Colon (tissue), 2 donors: ENCODE results near the gene EPHA8.

Experiments
- FAIRE-seq: peaks from 2 replicates; lab custom pipeline; 2012; peaks lifted over from hg19 to GRCh38; lab: Jason Lieb, UNC
- donor health status: control.
- donor health status: control.

The EPHA8 gene

DNA sequence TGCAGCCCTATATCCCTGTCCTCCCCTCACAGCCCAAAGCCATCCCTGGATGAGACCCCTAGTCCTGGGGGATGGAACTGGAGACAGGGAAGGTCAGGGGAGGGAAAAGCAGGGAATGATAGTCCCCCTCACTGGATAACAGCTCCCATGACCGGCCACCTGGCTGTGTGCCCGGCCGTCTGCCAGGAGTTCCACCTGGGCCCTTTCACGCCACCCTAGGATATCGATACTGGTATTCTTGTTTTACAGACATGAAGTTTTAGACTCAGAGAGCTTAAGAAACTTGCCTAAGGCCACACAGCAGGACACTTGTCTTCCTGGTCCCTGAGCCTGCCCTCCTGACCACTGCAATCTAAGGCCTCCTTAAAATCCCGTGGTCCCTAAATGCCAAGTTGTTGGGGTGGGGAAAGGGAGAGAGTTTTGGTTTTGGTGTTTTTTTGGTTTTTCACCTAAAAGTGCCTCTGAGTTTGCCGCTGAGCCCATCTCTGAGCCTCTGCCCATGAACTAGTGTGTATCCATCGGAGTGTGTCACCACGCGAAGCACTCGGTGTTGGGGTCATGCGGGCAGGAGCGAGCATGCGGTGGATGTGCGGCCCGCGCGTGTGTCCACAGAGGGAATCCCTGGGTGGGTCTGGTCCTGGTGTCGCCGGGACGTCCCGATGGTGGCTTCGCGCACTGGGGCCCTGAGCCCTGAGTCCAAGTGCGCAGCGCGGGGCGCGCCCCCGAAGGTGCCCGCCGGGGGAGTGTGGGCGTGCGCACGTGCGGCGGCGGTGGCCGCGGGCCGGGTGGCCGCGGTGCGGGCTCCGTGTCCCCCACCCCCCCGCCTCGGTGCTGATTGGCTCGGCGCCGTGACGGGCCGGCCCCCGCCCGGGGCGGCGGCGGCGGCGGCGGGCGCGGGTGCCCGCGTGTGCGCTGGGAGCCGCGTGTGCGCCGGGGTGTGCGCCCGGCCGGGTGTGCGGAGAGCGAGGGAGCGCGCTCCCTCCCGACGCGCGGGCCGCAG is at the start of gene EPHA8:
Gene EPHA8 (plus strand): TSS at position 906 of the 1,000 bp plus-strand sequence. CDS start 147 bp downstream, outside the sequence.
- no peak for FAIRE-seq

DNA sequence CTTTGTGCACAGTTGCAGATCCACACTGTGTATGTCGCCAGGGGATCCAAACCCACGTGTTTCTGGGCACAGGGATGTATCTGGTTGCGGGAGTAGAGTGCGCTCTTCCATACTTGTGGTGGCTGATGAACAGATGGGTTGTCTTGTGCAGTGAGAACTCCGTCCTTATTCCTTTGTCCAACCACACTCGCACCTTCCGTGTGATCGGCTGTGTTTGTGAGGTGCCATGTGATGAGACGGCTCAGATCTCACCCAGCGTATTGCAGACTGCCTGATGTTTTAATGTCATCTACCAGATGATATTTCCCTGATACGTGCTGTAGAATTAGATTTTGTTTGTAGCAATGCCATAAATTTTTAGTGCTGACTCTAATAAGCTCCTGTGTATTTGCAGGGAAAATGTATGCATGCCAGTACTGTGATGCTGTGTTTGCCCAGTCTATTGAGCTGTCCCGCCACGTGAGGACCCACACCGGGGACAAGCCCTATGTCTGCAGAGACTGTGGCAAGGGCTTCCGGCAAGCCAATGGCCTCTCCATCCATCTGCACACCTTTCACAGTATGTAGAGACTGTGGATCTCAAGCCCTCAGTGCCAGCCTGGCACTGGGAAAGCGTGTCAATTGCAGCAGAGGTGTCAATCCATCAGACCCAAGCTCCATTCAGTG is 46.2 kb upstream of the EPHA8 start:
- no peak for FAIRE-seq

DNA sequence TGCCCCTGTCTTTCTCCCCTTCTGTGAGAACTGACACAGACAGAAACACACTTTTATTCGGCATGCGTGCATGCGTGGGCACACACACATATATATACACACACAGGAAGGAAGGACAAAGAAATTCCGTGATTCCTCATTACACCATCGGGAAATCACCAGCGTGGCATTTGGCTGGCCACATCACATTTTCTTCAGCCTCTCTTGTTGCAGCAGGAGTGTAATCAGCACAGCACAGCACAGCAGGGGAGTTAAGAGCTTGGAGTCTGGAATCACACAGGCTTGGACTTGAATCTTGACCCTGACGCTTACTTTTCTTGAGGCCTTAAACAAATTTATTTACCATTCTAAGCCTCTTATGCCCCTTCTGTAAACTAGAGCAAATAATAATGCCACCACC is 45.3 kb upstream of the EPHA8 start:
- FAIRE-seq = no peak

DNA sequence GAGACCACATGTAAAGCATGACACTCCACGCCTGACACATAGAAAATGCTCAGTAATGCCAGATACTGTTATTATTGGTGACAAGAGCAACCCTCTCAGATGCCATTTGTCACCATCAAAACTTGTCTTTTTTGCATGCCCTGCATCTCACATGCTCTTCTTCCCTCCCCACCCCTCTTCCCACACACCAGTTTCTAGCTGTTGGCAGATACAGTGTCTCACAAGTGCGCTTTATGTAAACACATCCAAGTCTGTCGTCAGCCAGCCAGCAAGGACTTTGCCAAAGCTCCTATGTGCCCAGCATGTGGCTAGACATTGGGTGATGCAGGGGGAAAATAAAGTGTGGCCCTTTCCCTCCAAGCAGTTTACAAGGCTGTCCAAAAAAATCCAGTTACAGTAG is 44.9 kb upstream of the EPHA8 start:
- FAIRE-seq = no peak

DNA sequence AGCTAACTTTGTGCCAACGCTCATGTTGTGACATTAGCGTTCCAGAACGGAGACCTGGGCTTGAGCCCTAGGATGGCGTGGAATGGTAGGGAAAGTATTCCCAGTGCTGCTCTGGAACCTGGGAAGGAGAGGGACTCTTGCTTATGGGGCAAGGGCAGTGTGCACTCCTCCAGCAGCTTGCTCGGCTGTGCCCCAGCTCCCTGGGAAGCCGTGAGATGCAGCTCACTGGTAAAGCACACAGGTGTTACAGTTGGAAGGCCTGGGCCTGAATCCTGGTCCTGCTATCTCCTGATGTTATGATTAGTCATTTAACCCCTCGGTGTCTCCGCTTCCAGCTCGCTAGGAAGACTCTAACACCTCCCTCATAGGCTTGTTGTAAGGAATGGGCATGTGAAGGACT is 42.4 kb upstream of the EPHA8 start:
- no peak for FAIRE-seq

DNA sequence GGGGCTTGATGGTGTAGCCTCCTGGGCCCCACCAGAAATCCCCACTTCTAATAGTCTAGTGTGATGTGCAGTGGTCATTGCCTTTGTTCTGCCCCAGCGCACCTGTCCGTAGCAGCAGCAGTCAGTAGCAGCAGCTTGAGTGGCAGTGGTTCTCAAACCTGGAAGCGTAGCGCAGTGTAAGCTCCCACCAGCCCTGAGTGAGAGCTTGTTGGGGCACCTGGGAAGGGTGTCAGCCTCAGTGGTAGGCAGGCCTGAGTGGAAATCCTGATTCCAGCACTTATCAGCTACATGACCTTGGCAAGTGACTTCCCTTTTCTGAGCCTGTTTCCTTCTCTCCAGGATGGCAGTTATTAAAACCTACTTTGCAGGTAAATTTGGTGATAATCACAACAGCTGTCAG is 41.6 kb upstream of the EPHA8 start:
- FAIRE-seq = no peak

DNA sequence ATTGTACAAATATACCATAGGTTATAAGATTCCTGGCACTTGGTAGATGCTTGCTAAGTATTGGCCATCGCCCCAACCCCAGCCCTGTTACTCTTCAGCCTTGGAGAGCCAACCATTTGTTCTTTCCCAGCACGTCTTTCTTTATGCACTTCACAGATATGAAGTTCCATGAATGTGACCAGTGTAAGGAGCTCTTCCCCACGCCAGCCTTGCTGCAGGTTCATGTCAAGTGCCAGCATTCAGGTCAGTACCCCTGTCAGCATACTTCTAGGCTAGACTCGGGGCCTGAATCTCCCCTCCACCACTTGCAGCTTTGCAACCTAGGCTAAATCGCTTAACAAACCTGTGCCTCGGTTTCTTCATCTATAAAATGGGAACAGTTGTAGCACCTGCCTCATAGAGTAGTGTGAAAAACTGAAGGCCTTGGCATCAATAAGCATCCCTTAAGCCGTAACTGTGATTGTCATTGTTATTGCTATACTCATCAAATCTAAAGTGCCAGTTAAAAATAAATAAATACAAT is 41.0 kb upstream of the EPHA8 start:
- FAIRE-seq = no peak

DNA sequence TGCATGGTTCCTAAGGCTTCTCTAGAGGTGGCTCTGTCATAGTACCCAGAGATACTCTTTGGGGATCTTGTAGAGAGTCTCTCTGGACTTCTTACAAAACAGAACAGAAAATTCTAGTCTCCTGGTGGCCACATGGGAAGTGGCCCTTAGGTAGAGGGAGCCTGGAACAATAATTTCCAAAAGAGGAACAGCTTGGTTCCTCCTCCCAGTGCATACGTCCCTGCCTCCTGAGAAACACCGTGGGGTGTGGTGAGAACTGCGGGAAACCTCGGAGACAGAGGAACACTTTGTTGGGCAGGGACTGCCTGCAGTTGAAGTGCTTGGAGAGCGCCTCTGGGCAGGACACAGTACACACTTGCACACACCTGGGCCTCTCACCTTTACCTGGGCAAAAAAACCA is 38.8 kb upstream of the EPHA8 start:
- FAIRE-seq = no peak

DNA sequence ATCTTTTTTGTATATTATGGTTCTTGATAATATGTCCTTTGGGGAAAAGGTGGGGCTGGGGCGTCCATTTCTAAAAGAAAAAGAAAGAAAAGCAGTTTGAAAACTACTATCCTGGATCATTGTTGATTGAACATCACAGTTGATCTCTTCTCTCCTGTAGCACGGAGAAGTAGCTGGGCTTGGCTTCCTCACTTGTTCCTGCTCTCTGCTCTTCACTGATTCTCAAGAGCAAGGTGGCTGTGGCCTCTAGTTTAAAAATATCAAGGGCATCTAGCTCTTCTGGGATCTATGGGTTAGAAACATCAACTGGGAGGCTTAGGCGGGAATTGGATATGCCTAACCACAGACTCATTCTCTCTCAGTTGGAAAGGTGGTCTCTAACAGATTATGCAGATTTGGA is 38.1 kb upstream of the EPHA8 start:
- FAIRE-seq = no peak

DNA sequence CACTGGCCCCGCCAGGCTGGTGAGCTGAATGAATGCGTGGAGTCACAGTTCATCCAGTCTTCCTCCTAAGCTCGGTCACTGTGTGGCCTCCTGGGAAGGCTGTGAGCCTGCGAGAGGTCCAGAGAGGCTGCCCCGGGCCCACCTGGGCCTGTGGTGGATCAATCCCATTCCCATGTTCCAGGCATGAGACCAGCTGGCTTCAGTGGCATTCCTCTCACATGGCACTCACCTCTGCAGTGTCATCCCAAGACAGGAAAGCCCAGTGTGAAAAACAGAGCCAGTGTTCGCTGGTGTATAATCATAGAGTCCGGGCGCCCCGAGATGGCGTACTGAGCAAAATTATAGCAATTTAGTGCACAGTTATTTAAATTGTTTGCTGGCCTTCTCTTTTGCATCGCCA is 37.6 kb upstream of the EPHA8 start:
- FAIRE-seq = no peak

DNA sequence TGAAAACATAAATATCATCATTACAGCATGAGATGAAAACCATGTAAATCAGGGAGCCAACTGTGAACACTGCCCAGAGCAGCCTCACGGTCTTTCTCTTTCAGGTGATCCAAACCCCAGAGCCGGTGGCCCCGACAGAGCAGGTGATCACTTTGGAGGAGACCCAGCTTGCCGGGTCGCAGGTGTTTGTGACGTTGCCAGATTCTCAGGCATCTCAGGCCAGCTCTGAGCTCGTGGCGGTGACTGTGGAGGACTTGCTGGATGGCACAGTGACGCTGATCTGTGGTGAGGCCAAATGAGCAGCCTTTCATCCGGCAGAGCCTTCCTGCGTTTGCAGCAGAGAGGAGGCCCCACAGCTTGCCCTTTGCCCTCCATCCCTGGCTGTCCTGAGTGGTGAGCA is 37.2 kb upstream of the EPHA8 start:
- FAIRE-seq = no peak

DNA sequence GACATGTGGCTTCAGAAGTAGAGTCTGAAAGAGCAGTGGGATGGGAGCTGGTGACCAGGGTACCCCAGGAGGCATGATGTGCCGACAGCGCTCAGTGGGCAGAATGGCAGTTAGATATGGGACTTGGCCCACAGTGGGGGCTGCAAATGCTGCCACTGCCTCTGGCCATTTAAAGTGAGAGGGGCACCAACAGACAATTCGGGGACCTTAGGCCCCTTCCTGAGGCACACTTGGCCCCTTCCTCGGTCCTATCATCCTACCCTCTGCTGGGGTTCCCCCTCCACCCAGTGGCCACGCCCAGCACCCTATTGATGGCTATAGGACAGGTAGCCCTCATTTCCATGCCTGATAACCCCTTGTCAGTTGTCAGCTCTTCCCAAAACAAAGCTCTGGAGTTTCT is 36.6 kb upstream of the EPHA8 start:
- no peak for FAIRE-seq

DNA sequence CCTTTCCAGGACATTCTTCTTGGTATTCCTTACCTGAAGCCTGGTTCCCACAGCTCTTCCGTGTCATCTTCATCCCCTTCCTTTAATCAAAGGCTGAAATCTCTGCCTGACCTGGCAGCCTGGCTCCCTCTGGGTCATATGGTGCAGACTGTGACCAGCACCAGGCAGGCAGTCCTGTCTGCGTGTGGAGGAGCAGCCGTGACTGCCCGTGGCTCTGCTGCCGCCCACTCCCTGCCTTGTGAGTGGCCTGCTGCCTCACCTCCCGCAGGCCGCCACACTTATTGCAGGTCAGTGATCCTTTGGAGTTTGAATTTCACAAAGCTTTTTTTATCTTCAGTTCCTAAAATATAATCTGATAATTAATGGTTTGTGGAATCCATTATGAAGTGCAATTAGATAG is 36.2 kb upstream of the EPHA8 start:
- FAIRE-seq = no peak

DNA sequence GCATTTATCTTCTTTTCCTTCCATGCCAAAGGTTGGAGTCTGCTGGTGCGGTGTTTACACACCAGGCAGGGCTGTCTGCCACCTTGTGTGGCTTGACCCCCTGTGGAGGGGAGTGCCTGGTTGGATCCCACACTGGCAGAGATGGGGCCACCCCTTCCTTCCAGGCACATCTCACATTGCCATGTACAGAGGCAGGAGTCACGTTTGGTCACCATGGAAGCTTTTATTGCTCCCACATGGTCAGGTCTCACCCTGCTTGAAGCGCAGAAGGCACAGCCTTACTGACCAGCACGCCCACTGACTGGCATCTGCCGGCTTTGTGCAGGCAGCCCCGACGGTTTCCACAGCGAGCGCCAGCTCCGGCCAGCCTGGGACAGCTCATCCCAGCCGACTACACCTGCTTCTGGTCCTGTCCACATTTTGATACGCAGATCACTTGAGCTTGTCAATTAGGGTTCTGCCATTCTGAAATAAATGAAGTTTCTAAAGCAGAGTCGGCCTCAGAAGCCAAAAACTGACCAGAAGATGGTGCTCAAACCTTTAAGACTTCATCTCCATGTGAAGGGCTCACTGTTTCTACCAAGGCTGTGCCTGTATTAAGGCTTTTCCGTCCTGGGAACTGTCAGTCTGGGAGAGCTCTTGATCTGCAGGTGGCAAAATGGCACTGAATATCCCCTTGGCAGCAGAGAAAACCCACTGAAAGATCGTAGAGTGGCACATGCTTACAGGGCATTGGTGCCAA is 35.6 kb upstream of the EPHA8 start:
- FAIRE-seq = no peak

DNA sequence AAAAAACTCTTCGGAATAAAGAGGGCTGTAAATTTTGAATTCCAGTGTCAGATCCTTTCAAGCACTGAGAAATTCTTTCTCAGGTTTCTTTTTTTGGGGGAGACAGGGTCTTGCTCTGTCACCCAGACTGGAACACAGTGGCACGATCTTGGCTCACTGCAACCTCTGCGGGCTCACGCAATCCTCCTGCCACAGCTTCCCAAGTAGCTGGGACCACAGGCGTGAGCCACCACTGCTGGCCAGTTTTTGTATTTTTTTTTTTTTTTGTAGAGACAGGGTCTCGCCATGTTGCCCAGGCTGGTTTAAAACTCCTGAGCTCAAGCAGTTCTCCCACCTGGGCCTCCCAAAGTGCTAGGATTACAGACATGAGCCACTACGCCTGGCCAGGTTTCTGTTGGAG is 34.8 kb upstream of the EPHA8 start:
- FAIRE-seq = no peak

DNA sequence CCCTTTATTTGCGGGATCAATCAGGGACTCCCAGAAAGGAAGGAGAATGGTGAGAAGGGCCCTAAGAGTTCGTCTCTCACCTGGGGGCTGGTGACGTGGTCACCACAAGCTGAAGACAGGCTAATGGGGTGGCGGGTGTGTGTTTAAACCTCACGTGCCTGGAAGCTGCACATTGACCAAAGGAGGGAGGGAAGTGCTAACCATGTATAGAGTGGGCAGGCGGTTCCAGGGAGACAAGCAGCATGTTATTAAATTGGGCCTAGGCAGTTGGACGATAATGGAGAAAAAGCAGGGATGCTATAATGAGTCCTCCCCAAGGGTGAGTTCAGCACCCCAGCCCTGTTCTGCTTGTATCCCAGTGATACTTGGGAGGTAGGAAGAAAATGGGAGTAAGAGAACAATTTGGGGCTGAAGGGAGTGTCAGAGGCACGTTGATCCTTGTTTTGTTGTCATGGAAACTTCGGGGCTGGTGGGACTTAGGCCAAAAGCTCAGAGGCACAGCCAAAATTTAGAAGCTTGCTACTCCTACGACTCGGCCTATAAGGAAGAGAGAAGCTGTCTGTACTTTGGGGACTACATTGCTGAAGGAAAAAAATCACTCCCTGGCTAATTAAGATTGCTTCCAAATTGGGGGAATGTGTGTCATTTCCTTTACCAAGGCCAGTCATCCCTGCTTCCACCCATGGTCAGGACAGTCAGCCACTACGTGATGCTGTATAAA is 33.2 kb upstream of the EPHA8 start:
- FAIRE-seq = no peak

DNA sequence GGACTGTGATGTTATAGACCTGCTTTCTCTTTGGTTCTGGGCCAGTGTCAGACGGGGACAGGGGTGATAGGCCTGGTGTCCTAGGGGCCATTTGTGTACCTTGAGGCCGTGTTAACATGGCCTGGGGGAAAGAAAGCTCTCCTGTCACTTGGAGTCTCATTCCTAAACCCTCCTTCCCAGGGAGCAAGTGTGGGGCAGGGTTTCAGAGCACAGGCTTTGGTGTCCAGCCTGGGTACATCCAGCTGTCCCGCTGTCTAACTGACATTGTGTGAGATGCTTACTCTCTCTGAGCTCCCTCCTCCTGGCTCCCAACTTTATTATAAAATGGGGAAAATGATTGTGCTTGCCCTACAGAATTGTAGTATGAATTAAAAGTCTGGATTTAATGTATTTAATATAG is 32.6 kb upstream of the EPHA8 start:
- no peak for FAIRE-seq

DNA sequence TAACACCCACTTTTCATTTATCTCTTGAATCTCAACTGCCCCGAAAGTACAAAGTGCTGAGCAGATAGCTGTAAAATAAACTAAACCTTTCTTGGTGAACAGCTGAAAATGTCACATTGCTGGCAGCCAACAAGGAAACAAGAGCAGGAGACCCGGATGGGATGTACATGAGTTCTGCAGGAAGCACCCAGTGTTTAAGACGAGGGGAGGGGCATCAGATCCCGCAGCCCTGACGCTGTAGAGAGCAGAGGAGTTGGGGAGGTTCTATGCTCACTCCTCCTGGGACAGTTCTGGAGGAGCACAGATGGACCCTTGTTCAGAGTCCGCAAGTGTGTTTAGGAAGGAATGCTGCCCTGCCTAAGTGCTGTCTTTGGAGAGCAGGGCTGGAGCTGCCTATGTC is 32.0 kb upstream of the EPHA8 start:
- no peak for FAIRE-seq

DNA sequence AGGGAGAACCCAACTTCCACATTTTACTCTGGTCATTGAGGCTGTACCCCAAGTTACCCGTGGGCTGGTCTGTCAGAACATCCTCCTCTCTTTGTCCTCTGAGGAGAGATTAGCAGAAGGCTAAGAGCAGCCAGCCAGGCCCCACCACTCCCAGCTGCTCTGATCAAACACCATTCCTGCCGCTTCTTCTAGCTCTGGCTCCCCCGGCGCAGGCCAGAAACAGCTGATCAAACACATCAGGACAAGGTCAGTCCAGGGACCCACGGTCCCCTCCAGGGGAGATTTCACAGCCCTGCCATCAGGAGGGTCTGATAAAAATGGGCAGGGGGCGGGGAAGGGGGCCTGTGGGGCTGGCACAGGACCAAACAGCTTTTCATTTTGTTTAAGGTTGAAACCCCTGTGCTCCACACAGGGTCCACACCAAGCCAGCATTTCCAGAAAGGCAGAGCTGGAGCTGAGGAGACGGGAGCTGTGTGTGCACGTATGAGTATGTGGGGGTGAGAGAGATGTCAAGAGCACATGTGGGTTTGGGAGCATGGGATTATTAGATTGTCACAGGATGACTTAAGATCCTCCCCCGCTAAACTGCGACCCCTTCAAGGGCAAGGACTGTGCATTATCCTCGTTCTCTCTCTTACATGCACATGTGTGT is 29.9 kb upstream of the EPHA8 start:
- no peak for FAIRE-seq

DNA sequence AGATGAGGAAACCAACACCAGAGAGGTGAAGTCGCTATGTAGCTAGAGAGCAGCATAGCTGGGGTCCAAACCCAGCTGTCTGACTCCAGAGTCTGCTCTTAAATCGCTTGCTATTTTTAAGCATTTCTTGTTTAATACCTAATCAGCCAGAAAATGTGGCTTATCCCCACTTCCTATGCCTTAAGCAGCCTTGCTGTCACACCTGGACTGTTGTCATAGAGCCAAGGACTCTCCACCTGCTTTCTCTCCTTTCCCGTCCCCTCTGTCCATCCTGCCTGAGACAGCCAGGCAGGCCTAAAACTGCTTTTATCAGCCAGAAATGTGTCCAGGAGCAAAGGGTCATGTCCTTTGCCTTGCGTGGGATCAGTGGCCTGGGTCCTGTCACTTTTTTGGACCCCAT is 28.3 kb upstream of the EPHA8 start:
- FAIRE-seq = no peak

DNA sequence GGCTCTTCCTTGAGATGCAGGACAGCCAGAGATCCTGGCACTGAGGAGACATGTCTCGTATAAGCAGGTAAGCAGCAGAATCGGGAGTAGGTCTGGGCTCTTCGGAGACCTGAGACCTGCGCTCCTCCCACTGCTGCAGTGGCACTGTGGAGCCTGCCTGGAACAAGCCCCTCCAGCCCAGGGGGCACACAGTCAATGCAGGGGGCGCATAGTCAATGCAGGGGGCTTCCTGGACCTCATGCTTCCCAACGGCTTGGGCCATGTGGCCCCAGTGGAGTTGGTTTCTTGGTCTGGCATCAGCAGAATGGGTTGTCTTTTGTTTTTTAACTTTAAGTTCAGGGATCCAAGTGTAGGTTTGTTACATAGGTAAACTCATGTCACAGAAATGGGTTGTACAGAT is 27.9 kb upstream of the EPHA8 start:
- no peak for FAIRE-seq
